ENCODE data around the gene VPS13D.

The VPS13D gene, protein sequence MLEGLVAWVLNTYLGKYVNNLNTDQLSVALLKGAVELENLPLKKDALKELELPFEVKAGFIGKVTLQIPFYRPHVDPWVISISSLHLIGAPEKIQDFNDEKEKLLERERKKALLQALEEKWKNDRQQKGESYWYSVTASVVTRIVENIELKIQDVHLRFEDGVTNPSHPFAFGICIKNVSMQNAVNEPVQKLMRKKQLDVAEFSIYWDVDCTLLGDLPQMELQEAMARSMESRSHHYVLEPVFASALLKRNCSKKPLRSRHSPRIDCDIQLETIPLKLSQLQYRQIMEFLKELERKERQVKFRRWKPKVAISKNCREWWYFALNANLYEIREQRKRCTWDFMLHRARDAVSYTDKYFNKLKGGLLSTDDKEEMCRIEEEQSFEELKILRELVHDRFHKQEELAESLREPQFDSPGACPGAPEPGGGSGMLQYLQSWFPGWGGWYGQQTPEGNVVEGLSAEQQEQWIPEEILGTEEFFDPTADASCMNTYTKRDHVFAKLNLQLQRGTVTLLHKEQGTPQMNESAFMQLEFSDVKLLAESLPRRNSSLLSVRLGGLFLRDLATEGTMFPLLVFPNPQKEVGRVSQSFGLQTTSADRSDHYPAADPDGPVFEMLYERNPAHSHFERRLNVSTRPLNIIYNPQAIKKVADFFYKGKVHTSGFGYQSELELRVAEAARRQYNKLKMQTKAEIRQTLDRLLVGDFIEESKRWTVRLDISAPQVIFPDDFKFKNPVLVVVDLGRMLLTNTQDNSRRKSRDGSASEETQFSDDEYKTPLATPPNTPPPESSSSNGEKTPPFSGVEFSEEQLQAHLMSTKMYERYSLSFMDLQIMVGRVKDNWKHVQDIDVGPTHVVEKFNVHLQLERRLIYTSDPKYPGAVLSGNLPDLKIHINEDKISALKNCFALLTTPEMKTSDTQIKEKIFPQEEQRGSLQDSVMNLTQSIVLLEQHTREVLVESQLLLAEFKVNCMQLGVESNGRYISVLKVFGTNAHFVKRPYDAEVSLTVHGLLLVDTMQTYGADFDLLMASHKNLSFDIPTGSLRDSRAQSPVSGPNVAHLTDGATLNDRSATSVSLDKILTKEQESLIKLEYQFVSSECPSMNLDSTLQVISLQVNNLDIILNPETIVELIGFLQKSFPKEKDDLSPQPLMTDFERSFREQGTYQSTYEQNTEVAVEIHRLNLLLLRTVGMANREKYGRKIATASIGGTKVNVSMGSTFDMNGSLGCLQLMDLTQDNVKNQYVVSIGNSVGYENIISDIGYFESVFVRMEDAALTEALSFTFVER (N-terminal part only)

DNA sequence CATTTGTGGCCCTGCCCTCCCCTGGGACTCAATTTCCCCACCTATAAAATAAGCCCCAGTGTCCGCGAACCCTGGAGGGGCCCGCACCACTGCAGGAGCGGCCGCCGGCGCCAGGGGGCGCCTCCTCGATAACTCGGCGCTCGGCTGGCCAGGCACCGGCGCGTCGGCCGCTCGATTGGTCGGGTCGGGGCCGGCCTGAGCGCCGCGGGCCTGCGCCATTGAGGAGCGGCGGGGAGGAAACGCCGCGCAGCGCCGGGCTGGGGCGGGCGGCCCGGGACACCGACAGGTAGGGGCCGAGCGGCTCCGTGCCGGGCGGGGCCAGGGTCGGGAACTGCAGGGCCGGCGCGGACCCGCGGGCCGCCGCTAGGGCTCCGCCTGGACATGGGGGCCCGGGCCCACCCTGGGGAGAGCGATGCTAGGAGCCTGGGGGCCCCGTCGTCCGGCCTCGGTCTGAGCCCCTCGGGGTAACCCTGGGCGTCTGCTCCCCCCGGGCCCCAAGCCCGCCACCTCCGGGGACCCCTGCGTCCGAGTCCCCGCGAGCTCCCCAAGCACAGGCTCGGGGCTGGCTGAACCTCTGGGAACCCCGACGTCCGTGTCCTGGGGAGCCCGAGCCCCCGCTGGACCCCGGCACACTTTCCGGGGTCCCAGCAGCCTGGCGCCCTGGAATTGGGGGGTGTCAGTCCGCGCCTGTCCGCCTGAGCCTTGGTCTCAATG is at the start of gene VPS13D:
Gene VPS13D, plus strand, starts transcription at position 196 of the 714 bp plus-strand sequence. CDS start 4,237 bp downstream, outside the sequence.
- peak; percentile 64 to 79 (median 70) for DNase-seq (ENCODE audit: low read depth in 3 of 3)

DNA sequence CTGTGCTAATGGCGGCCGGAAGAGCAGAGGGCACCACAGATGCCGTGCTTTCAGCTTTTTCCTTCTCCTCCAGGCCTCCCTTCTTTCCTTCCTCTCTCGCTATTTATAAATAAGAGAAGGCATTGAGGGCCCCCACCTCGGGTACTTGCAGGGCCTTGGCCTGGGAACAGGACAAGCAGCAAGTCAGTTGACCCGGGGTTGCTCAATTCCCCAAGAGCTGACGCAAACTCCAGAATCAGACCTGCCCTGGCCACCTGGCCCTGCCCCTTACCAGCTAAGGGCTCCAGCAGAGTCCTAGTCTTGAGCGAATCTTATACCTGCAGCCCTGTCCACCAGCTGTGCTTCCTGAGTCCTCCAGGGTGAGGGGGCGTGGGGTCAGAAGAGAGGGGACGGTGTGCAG is 49.5 kb upstream of the VPS13D start:
- no peak for DNase-seq (ENCODE audit: low read depth in 3 of 3)

DNA sequence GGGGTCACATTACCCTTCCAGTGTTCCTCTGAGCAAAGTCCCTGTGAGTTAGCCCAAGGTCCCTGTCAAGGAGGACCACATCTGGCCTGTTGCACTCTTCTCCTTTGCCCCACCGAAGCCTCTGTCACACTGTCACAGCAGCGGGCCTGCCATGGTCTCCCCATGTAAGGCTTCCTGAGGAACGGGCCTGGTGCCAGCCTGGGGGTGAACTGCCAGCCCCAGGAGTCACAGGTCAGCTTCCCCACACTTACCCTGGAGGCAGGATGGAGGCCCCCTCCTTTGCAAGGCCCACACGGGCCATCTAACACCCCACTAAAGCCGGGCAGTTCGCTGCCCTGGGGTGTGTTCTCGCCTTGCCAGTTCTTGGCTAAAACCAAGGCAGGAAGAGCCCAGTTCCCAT is 48.9 kb upstream of the VPS13D start:
- no peak for DNase-seq (ENCODE audit: low read depth in 3 of 3)

DNA sequence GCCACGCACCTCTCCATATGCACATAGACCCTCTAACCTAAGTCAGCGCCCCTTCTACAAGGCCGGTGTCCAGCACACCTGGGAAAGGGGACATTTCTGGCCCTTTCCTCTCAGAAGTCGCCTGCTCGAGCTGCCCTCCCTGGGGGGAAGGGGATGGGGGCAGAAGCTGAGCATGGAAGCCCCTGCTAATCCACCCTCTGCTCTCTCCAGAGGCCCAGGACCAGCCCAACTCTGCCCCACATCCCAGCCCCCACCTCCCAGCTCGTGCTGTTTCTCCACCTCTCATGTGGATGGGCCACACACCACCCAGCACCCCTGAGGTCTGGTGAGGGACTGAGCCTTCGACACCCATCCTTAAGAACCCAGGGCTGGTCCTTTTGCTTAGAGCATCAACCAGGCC is 48.3 kb upstream of the VPS13D start:
- no peak for DNase-seq (ENCODE audit: low read depth in 3 of 3)

DNA sequence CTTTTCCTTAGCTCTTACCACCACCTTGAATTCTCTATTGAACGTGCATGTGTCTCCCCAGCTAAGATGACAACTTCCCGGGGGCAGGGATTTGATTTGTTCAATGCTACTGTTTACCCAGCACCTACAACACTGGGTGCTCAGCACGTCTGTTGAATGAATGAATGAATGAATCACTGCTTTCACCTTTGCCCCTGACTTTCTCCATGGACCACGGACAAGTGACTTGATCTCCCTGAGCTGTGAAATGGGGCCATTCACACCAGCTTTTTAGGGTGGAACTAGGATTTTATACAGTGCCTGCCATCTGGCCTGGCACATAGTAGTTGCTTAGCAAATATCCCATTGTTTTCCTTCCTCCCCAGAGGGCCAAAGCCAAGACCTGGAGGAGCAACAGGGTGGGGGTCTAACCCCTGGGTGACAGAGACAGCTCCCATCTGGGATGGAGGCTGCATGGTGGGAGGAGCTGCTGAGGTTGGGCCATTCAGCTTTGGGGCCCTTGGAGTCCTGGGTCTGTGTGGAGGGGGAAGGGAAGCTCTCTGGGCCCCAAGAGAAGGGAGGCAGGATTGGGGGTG is 47.3 kb upstream of the VPS13D start:
- no peak for DNase-seq (ENCODE audit: low read depth in 3 of 3)

DNA sequence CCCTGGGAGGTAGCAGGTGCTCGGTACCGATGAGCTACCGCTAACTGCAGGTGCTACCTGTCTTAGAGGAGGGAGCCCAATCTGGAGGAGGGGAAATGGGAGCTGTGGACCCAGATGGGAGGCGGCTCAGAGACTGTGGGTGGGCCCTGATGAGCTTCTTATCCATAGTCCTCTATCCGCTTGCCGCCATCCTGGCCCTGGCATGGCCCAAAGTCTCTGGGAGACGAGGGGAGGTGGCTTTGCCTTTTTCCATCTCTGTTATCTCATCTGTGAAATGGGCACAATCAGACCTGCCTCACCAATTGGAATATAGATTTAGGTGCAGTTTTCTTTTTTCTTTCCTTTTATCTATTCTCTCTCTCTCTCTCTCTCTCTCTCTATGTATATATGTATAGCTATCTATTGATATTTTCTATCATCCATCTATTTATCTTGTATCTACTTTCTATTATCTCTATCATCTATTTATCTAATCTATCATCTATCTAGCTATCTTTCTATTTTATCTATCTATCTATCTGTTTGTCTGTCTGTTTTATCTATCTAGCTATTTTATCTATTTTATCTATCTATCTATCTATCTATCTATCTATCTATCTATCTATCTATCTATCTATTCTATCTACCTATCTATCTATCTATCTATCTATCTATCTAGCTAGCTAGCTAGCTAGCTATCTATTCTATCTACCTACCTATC is 46.6 kb upstream of the VPS13D start:
- no peak for DNase-seq (ENCODE audit: low read depth in 3 of 3)

DNA sequence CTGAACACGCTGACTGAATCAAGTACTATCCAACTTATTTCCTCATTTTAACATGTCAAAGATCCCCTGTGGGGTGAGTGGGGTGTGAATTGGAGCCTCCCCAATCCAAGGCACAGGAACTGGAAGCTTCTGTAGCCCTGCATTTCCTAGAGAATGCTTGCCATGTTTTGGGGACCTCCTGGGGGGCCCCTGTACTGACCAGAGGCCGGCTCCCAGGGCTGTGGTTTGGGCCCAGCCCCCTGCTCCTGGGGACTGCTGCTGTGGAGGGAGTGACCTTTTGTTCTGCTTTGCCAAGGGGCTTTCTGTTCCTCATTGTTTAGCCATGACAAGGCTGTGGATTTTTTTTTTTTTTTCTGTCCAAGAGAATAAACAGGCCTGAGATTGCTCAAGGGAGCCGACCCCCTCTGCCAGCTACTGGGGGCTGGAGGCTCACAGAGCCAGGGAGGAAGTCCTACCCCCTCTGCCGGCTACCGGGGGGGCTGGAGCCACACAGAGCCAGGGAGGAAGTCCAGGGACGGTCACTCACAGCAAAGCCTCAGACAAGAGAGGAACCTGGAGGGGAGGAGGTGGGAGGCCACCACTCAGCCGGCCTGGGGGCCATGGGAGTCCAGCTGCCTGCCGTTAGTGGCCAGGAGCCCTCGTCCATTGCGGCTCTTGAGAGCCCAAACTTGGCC is 45.7 kb upstream of the VPS13D start:
- no peak for DNase-seq (ENCODE audit: low read depth in 3 of 3)

DNA sequence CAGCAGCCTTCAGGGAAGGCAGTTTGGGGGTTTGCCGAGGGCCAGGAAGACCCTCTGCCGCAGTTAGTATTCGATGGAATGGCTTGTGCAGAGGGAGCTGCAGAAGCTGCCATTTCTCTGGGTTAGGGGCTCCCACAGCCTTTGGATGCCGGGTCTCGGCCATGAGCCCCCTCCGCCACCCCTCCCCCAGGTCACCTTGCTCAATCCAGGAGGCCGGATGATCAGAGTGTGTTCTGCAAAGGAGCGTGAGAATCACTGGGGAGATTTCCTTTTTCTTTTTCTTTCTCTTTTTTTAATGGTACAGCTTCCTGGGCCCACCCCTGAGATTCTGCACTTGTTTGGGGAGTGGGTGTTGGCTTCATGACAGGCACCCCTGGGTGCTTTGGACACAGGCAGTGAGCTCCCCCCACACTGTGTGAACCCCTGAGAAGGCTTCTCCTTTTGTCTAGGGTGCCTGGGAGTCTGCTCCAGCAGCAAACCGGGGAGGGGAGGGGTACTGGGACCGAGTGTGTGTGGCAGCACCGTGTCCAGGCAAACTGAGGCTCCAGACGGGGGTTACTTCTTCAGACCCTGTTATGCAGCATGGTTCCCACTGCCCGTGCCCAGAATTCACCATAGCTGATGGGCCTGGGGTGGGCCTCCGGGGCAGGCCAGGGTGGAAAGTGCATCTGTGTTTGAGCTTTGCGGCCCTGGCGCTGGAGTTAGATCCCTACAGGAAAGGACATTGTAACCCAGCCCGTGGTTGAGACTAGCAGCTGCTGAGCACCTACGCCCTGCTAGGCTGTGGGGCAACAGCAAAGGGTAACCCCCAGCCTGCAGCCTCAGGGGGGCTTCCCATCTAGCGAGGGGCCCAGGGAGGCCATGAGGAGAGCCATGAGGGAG is 44.6 kb upstream of the VPS13D start:
- DNase-seq (ENCODE audit: low read depth in 3 of 3), result no peak

DNA sequence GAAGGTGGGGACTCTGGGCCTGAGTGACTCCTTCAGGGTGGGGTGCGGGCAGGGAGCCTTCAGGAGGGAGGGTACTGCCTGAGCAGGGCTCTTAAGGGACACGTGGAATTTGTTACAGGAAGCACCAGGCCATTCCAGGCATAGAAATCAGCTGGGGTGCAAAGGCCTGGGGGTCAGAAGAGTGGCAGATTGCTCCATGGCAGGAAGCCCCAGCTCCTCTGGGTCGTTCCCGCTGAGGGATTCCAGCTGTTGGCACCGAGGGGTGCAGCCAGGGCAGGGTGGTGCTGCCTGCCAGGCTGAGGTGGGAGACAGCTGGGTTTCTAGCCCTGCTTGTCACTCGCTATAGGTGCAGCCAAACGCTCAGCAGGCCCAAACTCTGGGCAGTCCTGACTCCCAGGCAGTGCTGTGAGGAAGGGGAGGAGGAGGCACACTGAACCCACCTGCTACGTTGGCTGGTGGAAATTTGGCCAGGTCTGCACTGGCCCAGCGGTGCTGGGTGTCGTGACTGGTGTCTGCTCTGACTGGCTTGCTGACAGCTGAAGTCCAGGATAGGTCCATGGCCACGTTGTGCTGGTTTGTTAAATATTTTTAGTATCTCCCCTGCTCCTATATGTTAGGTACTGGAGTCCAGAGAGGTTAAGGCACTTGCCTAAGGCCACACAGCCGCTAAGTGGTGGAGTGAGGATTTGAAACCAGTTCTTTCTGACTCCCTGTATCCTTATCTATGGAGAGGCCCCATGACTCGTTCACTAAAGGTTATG is 43.7 kb upstream of the VPS13D start:
- no peak for DNase-seq (ENCODE audit: low read depth in 3 of 3)

DNA sequence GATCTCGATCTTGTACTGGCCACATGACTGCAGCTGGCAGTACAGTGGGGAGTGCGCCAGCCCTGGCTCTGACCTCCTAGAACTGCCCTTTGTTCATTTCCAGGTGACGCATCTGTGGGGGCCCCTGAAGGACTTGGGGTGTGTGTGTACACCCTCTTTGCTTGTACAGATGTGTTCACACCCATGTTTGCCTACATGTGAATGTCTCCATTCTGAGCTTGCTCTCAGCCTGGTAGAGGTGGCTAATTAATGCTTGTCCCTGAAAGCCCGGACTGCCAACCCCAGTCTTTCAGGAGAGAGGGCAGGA is 43.2 kb upstream of the VPS13D start:
- DNase-seq (ENCODE audit: low read depth in 3 of 3), result no peak

DNA sequence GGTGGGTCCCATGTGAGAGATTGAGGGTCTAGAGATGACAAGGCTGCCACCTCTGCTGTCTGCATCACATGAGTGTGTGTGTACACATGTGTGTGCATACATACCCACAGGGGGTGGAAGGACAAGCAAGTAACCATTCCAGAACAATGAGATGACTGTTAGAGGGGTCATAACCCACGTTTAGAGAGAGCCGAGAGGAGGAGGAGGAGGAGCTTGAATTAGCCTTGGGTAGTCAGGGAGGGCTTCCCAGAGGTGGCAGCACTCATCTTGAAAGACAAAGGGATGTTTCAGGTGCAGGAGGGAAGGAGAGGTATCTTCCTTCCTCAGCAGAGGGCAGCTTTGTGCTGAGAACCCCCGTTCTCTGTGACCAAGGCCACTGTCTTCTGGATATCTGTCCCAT is 41.7 kb upstream of the VPS13D start:
- no peak for DNase-seq (ENCODE audit: low read depth in 3 of 3)

DNA sequence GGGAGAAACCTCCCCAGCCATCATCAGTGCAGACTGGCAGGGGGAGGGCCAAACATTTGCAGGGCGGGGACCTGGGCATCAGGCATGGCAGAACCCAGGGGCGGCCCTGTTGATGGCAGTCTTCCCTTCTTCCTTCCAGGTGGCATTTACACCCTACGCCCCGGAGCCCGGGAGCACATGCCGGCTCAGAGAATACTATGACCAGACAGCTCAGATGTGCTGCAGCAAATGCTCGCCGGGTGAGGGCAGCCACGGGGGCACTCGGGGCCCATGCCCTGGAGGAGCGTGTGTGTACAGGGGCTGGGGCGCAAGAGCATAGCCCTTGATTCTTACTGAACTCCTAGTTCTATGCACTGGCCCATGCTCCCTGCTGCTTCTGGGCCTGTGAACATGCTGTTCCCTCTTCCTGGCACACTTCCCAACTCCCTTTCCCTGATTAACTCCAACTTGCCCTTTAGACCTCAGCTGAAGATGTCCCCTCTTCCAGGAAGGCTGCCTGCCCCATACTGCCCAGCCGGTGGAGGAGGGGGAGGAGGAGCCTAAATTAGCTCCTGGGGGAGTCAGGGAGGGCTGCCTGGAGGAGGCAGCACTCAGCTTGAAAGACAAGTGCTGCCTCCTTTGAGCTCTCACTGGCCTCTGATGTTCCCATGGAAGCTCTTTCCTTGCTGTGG is 41.0 kb upstream of the VPS13D start:
- no peak for DNase-seq (ENCODE audit: low read depth in 3 of 3)

DNA sequence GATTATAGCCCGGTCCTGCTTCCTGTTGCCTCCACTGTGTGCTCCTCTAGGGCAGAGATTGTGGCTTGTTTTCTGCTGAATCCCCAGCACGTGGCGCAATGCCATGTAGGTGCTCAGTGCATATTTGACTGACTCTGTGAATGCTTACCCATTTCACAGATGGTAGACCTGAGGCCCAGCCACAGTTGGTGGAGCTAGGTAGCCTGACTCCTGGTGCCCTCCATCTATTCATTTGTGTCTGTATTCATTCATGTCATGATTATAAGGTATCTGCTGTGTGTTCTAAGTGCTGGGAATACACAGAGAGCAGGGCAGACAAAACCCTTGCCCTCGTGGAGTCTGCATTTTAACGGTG is 40.5 kb upstream of the VPS13D start:
- DNase-seq (ENCODE audit: low read depth in 3 of 3), result no peak

DNA sequence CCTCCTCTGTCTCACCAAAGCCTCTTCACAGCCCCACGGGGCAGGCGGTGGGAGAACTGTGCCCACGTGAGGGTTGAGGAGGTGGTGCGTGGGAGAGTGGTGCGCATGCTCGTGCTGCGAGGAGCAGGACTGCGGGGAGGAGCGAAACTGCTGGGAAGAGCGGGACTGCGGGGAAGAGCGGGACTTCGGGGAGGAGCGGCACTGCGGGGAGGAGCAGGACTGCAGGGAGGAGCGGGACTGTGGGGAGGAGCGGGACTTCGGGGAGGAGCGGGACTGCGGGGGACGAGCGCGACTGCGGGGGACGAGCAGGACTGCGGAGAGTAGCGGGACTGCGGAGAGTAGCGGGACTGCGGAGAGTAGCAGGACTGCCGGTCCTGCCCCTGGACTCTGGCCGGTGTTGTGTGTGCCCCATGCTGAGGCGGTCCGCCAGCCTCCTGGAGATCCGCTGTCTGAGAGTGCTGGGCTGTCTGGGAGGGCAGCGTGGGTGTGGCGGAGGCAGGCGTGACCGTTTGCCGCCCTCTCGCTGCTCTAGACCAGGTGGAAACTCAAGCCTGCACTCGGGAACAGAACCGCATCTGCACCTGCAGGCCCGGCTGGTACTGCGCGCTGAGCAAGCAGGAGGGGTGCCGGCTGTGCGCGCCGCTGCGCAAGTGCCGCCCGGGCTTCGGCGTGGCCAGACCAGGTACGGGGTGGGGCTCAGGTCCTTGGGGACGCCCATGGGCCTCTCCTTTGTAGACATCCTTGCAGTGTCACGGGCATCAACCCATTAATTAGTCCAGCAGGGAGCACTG is 38.4 kb upstream of the VPS13D start:
- no peak for DNase-seq (ENCODE audit: low read depth in 3 of 3)

DNA sequence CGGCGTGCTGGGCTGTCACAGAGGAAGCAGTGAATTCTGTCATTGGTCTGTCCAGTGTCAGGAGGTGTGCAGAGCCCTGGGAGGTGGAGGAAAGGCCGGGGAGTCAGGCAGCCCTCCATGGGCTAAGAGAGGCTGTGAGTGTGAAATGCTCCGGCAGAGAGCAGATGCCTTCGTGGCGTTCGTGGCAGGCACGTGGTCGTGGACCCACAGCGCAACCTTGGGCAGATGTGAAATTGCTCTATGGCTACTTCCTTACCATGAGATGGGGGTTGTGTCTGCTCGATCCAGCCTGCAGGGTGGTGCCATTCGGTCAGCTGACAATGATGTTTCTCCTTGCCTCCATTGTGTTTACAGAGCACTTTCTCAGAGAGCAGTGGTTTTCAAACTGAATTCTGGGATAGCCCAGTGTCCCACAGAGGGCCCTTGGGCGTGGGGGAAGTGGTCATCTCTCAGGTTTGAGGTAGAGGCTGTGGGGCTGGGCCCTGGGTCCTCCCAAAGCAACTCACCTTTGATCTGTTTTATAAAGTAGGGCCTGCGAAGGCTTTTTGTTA is 35.1 kb upstream of the VPS13D start:
- no peak for DNase-seq (ENCODE audit: low read depth in 3 of 3)

DNA sequence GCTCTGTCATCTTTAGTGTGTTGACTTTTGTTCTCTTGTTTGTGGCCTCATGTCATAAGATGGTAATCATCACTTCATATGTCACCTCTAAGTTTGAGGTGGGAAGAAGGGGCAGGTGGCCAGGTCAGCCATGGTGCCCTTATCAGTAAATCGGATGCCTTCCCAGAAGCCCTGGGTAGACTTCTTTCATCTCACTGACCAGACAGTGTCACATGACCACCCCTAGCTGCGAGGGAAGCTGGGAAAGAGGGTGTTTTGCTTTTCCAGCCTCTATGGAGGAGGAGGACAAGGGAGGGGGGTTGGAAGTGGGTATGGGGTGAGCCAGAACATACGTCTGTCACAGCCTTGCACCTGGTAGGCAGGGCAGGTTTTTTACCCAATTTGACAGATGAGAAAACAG is 34.4 kb upstream of the VPS13D start:
- no peak for DNase-seq (ENCODE audit: low read depth in 3 of 3)
